Mesenchymal stem cell (in vitro differentiated cells and primary cell): Measurements from ENCODE around the gene CABYR.
"Not testable (repeated sequence)": the region's sequence is repeated elsewhere in the genome, so short reads cannot be mapped to it uniquely, and the experiment has no call there.

Experiments
- DNase-seq: peaks from one replicate; pipeline ENCODE4 v3.0.0-alpha.2; 2013
- H2AFZ ChIP-seq: one replicate; pipeline ENCODE4 v1.6.1; 2013; ENCODE audit warnings: low read depth, mild to moderate bottlenecking, control low read depth, inconsistent platforms, low read length, moderate library complexity
- H2AK5ac ChIP-seq: 2 replicates; pipeline ENCODE4 v1.6.1; 2013; ENCODE audit warnings: low read length, moderate library complexity, mild to moderate bottlenecking, inconsistent platforms; ENCODE audit not compliant: severe bottlenecking
- H2BK120ac ChIP-seq: one replicate; pipeline ENCODE4 v1.6.1; 2013; ENCODE audit warnings: low read depth, mild to moderate bottlenecking, inconsistent platforms, low read length, moderate library complexity
- H2BK12ac ChIP-seq, 2 experiments: one replicate each; pipeline ENCODE4 v1.6.1; 2013; ENCODE audit warnings: inconsistent platforms in 2 of 2, low read length in 2 of 2, mild to moderate bottlenecking in 2 of 2, moderate library complexity in 2 of 2, control low read depth in 1 of 2
- H2BK15ac ChIP-seq: one replicate; pipeline ENCODE4 v1.6.1; 2013; ENCODE audit warnings: mild to moderate bottlenecking, low read depth, inconsistent platforms; ENCODE audit not compliant: poor library complexity, severe bottlenecking
- H2BK5ac ChIP-seq: 2 replicates; pipeline ENCODE4 v1.6.1; 2013; ENCODE audit warnings: low read depth, mild to moderate bottlenecking, low read length, control low read depth, inconsistent platforms; ENCODE audit not compliant: poor library complexity, severe bottlenecking
- H3K14ac ChIP-seq, 2 experiments: one replicate each; pipeline ENCODE4 v1.6.1; 2013; ENCODE audit warnings: inconsistent platforms in 2 of 2, low read length in 2 of 2, control low read depth in 1 of 2, mild to moderate bottlenecking in 1 of 2, moderate library complexity in 1 of 2
- H3K18ac ChIP-seq, 2 experiments: one replicate each; pipeline ENCODE4 v1.6.1; 2013; ENCODE audit warnings: inconsistent platforms in 2 of 2, low read length in 2 of 2, control low read depth in 1 of 2, low read depth in 1 of 2, mild to moderate bottlenecking in 1 of 2
- H3K23ac ChIP-seq, 2 experiments: one replicate each; pipeline ENCODE4 v1.6.1; 2013; ENCODE audit warnings: inconsistent platforms in 2 of 2, low read length in 2 of 2, mild to moderate bottlenecking in 2 of 2, moderate library complexity in 2 of 2, control low read depth in 1 of 2
- H3K27ac ChIP-seq: 2 replicates; pipeline ENCODE4 v1.5.1; 2013; ENCODE audit warnings: mild to moderate bottlenecking, moderate library complexity, low read length, control low read depth, inconsistent platforms; ENCODE audit not compliant: poor library complexity, severe bottlenecking
- H3K27me3 ChIP-seq, 2 experiments: 2 replicates each; pipeline versions ENCODE4 v1.6.1 to v1.7.0; 2013; ENCODE audit warnings: low read length in 2 of 2, mild to moderate bottlenecking in 2 of 2, moderate library complexity in 2 of 2, control low read depth in 1 of 2, inconsistent platforms in 1 of 2; ENCODE audit not compliant: control insufficient read depth in 1 of 2, insufficient read depth in 1 of 2
- H3K36me3 ChIP-seq, 2 experiments: 2 replicates each; pipeline versions ENCODE4 v1.6.1 to v1.7.0; 2013; ENCODE audit warnings: low read length in 2 of 2, control low read depth in 1 of 2, inconsistent platforms in 1 of 2, low read depth in 1 of 2, mild to moderate bottlenecking in 1 of 2; ENCODE audit not compliant: insufficient read depth in 2 of 2, control insufficient read depth in 1 of 2
- H3K4ac ChIP-seq, 2 experiments: one replicate each; pipeline ENCODE4 v1.6.1; 2013; ENCODE audit warnings: inconsistent platforms in 2 of 2, low read length in 2 of 2, mild to moderate bottlenecking in 2 of 2, moderate library complexity in 2 of 2, control low read depth in 1 of 2, low read depth in 1 of 2
- H3K4me1 ChIP-seq: 2 replicates; pipeline ENCODE4 v1.6.1; 2013; ENCODE audit warnings: low read depth, low read length, control low read depth; ENCODE audit not compliant: control insufficient read depth, insufficient read depth
- H3K4me2 ChIP-seq: 2 replicates; pipeline ENCODE4 v1.6.1; 2013; ENCODE audit warnings: low read length, mild to moderate bottlenecking, inconsistent platforms; ENCODE audit not compliant: poor library complexity, severe bottlenecking
- H3K4me3 ChIP-seq, 2 experiments: 2 replicates each; pipeline versions ENCODE4 v1.5.1 to v1.7.0; 2013; ENCODE audit warnings: low read length in 2 of 2, mild to moderate bottlenecking in 2 of 2, control low read depth in 1 of 2, low read depth in 1 of 2; ENCODE audit not compliant: insufficient read depth in 1 of 2
- H3K79me1 ChIP-seq: replicated peaks from 2 replicates; pipeline ENCODE4 v1.6.1; 2013; ENCODE audit warnings: mild to moderate bottlenecking, control low read depth, low read length, inconsistent platforms; ENCODE audit not compliant: poor library complexity, severe bottlenecking
- H3K9ac ChIP-seq: 2 replicates; pipeline ENCODE4 v1.7.0; 2013; ENCODE audit warnings: mild to moderate bottlenecking, low read length, moderate library complexity
- H3K9me3 ChIP-seq: 2 replicates; pipeline ENCODE4 v1.7.0; 2013; ENCODE audit warnings: mild to moderate bottlenecking, low read length; ENCODE audit not compliant: control insufficient read depth
- H4K8ac ChIP-seq: one replicate; pipeline ENCODE4 v1.6.1; 2013; ENCODE audit warnings: inconsistent platforms, mild to moderate bottlenecking, low read length, moderate library complexity
- H4K91ac ChIP-seq: one replicate; pipeline ENCODE4 v1.6.1; 2013; ENCODE audit warnings: mild to moderate bottlenecking, low read length, inconsistent platforms
- WGBS: methylation state at CpG from one replicate; pipeline ENCODE4 v1.1.7; 2013; ENCODE audit warnings: mixed read lengths; 5-methylcytosine and 5-hydroxymethylcytosine counted together

The CABYR gene

DNA sequence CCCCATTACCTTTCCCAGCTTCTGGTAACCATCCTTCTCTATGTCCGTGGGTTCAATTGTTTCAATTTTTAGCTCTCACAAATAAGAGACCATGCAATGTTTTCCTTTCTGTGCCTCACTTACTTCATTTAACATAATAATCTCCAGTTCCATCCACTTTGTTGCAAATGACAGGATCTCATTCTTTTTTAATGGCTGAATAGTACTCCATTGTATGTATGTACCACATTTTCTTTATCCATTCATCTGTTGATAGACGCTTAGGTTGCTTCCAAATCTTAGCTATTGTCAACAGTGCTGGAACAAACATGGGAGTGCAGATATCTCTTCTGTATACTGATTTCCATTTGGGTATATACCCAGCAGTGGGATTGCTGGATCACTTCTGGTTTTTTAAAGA is 1.8 kb downstream of the CABYR start:
- 100% methylated on average over 2 of the region's 2 CpGs for WGBS

DNA sequence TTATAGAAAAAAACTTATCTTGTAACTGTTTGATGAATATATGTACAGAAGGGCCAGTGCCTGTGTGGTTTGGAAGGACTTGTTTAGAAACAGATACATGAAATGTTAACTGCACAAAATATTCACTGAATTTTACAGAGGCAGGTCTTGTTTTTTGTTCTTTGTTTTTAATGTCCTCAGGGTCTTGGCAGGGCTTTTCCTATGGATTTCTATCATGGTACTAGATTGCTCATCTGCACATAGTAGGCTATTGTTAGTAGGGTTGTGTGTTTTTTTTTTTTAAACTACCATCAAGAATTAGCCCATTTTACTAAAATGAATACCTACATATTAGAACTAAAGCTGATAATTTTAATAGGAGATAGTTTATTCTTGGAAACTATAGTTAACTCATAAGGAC is 3.5 kb downstream of the CABYR start:
- H2BK15ac ChIP-seq: no peak overlapping the region
- H4K91ac ChIP-seq: no peak overlapping the region
- no peak overlapping the region for H3K23ac ChIP-seq
- H2BK5ac ChIP-seq: no peak overlapping the region
- H2BK12ac ChIP-seq: no peak overlapping the region
- no peak overlapping the region for H3K14ac ChIP-seq
- peaks cover 7% of the 10 kb centered on the region for H3K79me1 ChIP-seq
- H4K8ac ChIP-seq: no peak overlapping the region
- H3K9ac ChIP-seq: no peak overlapping the region
- peaks cover 3 to 18% of the 10 kb centered on the region in 2 experiments for H3K36me3 ChIP-seq
- no peak overlapping the region for H3K18ac ChIP-seq
- H2AFZ ChIP-seq: no peak overlapping the region
- no peak for DNase-seq
- H3K27ac ChIP-seq: no peak overlapping the region
- peaks cover 2% of the 10 kb centered on the region for H3K4me1 ChIP-seq
- no peak overlapping the region for H3K4me2 ChIP-seq
- H3K4ac ChIP-seq: no peak overlapping the region
- H2AK5ac ChIP-seq: no peak overlapping the region
- peaks cover 5% of the 10 kb centered on the region for H3K9me3 ChIP-seq
- no peak overlapping the region for H2BK120ac ChIP-seq
- no peaks in the 10 kb centered on the region for H3K27me3 ChIP-seq
- no peak overlapping the region for H3K4me3 ChIP-seq

More for the DNA sequence above, 1.8 kb downstream of the CABYR start:
- no peak overlapping the region for H2AFZ ChIP-seq
- H3K9ac ChIP-seq: no peak overlapping the region
- no peak overlapping the region for H2AK5ac ChIP-seq
- peaks cover 2% of the 10 kb centered on the region for H3K4me1 ChIP-seq
- no peak overlapping the region for H2BK5ac ChIP-seq
- H2BK15ac ChIP-seq: no peak overlapping the region
- H3K4me2 ChIP-seq: no peak overlapping the region
- no peak overlapping the region for H4K8ac ChIP-seq
- peaks cover 7% of the 10 kb centered on the region for H3K79me1 ChIP-seq
- no peaks in the 10 kb centered on the region for H3K9me3 ChIP-seq
- peaks cover 3 to 7% of the 10 kb centered on the region in 2 experiments for H3K36me3 ChIP-seq
- no peak overlapping the region for H4K91ac ChIP-seq
- no peak for DNase-seq
- H3K18ac ChIP-seq: no peak overlapping the region
- H3K4ac ChIP-seq: no peak overlapping the region
- H3K23ac ChIP-seq: no peak overlapping the region
- no peak overlapping the region for H3K27ac ChIP-seq
- no peak overlapping the region for H3K14ac ChIP-seq
- no peaks in the 10 kb centered on the region for H3K27me3 ChIP-seq
- no peak overlapping the region for H2BK12ac ChIP-seq
- H2BK120ac ChIP-seq: no peak overlapping the region
- H3K4me3 ChIP-seq: no peak overlapping the region

DNA sequence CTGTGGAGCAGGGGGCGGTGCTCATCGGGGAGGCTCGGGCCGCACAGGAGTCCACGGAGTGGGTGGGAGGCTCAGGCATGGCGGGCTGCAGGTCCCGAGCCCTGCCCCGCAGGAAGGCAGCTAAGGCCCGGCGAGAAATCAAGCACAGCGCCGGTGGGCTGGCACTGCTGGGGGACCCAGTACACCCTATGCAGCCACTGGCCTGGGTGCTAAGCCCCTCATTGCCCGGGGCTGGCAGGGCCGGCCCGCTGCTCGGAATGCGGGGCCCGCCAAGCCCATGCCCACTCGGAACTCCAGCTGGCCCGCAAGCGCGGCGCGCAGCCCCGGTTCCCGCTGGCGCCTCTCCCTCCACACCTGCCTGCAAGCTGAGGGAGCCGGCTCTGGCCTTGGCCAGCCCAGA is 10.7 kb downstream of the CABYR start:
- not testable (repeated sequence) for H2AFZ ChIP-seq, H3K4me3 ChIP-seq, H3K23ac ChIP-seq, H4K91ac ChIP-seq, H3K9me3 ChIP-seq, H2BK5ac ChIP-seq, H3K27me3 ChIP-seq, H3K18ac ChIP-seq, H3K4me2 ChIP-seq, H2BK15ac ChIP-seq, DNase-seq, H3K9ac ChIP-seq, H3K14ac ChIP-seq, H3K79me1 ChIP-seq, H2AK5ac ChIP-seq, H2BK120ac ChIP-seq, H3K4ac ChIP-seq, H3K27ac ChIP-seq, H2BK12ac ChIP-seq, H3K4me1 ChIP-seq, H4K8ac ChIP-seq
- H3K36me3 ChIP-seq: peaks cover 15 to 53% of the 10 kb centered on the region in 2 experiments
- WGBS: 95% methylated on average over 28 of the region's 28 CpGs

DNA sequence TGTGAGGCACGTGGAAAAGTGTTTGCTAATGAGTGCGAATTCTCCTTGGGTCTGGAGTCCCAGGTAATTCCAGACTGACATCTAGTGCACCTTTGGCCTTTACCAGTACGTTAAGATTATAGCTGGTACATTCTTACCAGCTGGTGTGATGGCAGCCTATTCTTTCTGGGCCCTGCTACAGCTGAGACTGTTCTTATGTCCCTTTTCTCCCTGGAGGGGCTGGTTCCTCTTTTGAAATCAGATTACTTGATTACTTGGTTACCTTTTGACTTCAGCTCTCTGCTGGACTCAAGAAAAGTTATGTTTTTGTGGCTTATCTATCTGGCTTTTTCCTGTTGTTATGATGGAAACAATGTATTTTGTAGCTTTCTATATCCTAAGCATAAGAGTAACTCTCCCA is 14.5 kb downstream of the CABYR start:
- peaks cover 2% of the 10 kb centered on the region for H3K79me1 ChIP-seq
- no peak overlapping the region for H4K91ac ChIP-seq
- WGBS: 98% methylated on average over 3 of the region's 3 CpGs
- no peak overlapping the region for H2BK15ac ChIP-seq
- no peak overlapping the region for H2BK120ac ChIP-seq
- no peak overlapping the region for H2AK5ac ChIP-seq
- no peak overlapping the region for H3K4me3 ChIP-seq
- no peak overlapping the region for H3K14ac ChIP-seq
- no peak overlapping the region for H3K18ac ChIP-seq
- H3K27ac ChIP-seq: no peak overlapping the region
- no peak overlapping the region for H2AFZ ChIP-seq
- H3K4me2 ChIP-seq: no peak overlapping the region
- DNase-seq: no peak
- no peak overlapping the region for H3K23ac ChIP-seq
- peaks cover 23 to 55% of the 10 kb centered on the region in 2 experiments for H3K36me3 ChIP-seq
- H2BK5ac ChIP-seq: no peak overlapping the region
- peaks cover 2% of the 10 kb centered on the region for H3K4me1 ChIP-seq
- no peaks in the 10 kb centered on the region for H3K9me3 ChIP-seq
- no peak overlapping the region for H3K9ac ChIP-seq
- no peak overlapping the region for H3K4ac ChIP-seq
- H2BK12ac ChIP-seq: no peak overlapping the region
- H4K8ac ChIP-seq: no peak overlapping the region
- H3K27me3 ChIP-seq: no peaks in the 10 kb centered on the region
